ENCODE data around the gene FRMPD4. TPM values are rescaled to one million over a fixed set of nuclear protein-coding genes. Genes with fewer than 3 reads are reported as not detected.

Gene FRMPD4
- total and polyA plus RNA-seq, 2 donors (not counting 3 experiments of a cell fraction or from before 2014, with no cell fraction given), result not detected

- intact Hi-C loops (cut with micrococcal nuclease), result no loop called here
- Histone ChIP-seq H3K36me3 (ENCODE audit: control insufficient read depth in 2 of 2, extremely low read depth in 1 of 2, insufficient read depth in 2 of 2, low read length in 2 of 2) (no peaks in the 10 kb centered on the region), H3K9me3 (replicated peaks; ENCODE audit: control insufficient read depth, insufficient read depth, low read length) (no peaks in the 10 kb centered on the region), H2AFZ (ENCODE audit: low read depth, low read length) (no peak overlapping the region), H4K20me1 (replicated peaks; ENCODE audit: control insufficient read depth, extremely low read depth, insufficient read depth, low read length) (no peaks in the 10 kb centered on the region), H3K9ac (replicated peaks; ENCODE audit: extremely low read depth, insufficient read depth, low read length) (no peak overlapping the region), H3K79me2 (ENCODE audit: control insufficient read depth, insufficient read depth, low read length) (no peaks in the 10 kb centered on the region), H3K4me2 (ENCODE audit: insufficient read depth, low read length) (no peak overlapping the region), H3K27ac (ENCODE audit: insufficient read depth, low read depth, low read length) (no peak overlapping the region), H3K4me1 (ENCODE audit: control insufficient read depth, extremely low read depth, insufficient read depth, low read length) (no peaks in the 10 kb centered on the region), H3K4me3 (replicated peaks in 1 of 3; ENCODE audit: insufficient read depth in 1 of 3, low read depth in 1 of 3, low read length in 3 of 3) (no peak overlapping the region), H3K9me1 (replicated peaks; ENCODE audit: control insufficient read depth, extremely low read depth, insufficient read depth, low read length) (no peaks in the 10 kb centered on the region), H3K27me3 (ENCODE audit: control insufficient read depth in 2 of 2, insufficient read depth in 2 of 2, low read length in 2 of 2) (no peaks in the 10 kb centered on the region)
- dilution Hi-C loops (cut with MboI; ENCODE audit: extremely low pct_ligation_motif_present, low sequenced_read_pairs), result no loop called here
- DNase-seq (ENCODE audit: low read depth, low spot score), result no peak
- POLR2A ChIA-PET, result no interaction called here
- no peak for FAIRE-seq
- no TSS peak for BruUV-seq (replicated peaks)
- CTCF ChIA-PET, result no interaction called here
- TF ChIP-seq POLR2A (IDR thresholded peaks at IDR 0.05; ENCODE audit: low read depth, low read length) (no peak), JUN (IDR thresholded peaks at IDR 0.05; ENCODE audit: borderline replicate concordance, insufficient read depth, insufficient read length, low read depth) (no peak), EZH2 (IDR thresholded peaks at IDR 0.05; ENCODE audit: borderline replicate concordance, low read depth, low read length, severe bottlenecking) (no peak), MAX (IDR thresholded peaks at IDR 0.05; ENCODE audit: insufficient read depth, insufficient read length) (no peak), MYC (IDR thresholded peaks at IDR 0.05; ENCODE audit: low read depth, low read length) (no peak), POLR2AphosphoS5 (IDR thresholded peaks at IDR 0.05; ENCODE audit: insufficient read depth, low read depth, low read length) (no peak), FOS (IDR thresholded peaks at IDR 0.05; ENCODE audit: borderline replicate concordance, insufficient read depth, low read length) (no peak), CTCF (IDR thresholded peaks at IDR 0.05; ENCODE audit: extremely low read depth in 1 of 2, insufficient read depth in 1 of 2, low read depth in 1 of 2, low read length in 2 of 2) (no peak), GATA2 (IDR thresholded peaks at IDR 0.05; ENCODE audit: insufficient read depth, insufficient read length, low read depth, low read length) (no peak)
These were observed 281.3 kb downstream of the FRMPD4 start for GRCh38 chrX:12419591-12419990.
